A549 treated with GW870086 at 1 μM for 4 hours (cell line): Measurements from ENCODE around the gene VCX2. TPM values are rescaled to one million over a fixed set of nuclear protein-coding genes. Genes with fewer than 3 reads are reported as not detected.

ENCODE experiments used
- total RNA-seq: library from RNA; stranded (reverse); fragments of 200-300 nt; extraction: Qiagen RNA extraction; gene quantifications from 5 replicates; pipeline ENCODE4 v1.2.3, GENCODE V29; 2022; ENCODE audit warnings: low read depth

VCX2 gene
- not detected in 5 replicates for total RNA-seq

GRCh38 chrX:8171169-8171568 is at the start of gene VCX2:
Gene VCX2, minus strand, starts transcription at chrX:8171267. Its CDS starts 624 bp downstream, at chrX:8170643.

Other genes starting within 250 kb of the VCX2 start
- 9.8 to 15.8 TPM (median 11.5 TPM) in 5 replicates for gene PNPLA4, start 243.9 kb downstream of the VCX2 start, total RNA-seq